ENCODE data around the gene OTUD7B.

DNA sequence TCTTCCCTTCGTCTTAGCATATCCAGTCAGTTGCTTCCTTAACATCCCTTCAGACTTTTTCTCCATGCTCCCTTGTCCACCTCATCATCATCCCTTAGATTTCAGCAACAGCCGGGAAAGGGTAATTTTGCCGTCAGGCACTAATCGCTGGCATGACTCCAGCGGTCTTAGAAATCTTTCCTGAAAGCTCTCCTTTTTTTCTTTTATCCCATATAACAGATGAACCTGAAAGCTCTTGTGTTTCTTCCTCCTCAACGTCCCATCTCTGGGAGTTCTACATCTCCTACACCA, 121.6 kb downstream of the OTUD7B start:
- TF ChIP-seq, protein P1, sequence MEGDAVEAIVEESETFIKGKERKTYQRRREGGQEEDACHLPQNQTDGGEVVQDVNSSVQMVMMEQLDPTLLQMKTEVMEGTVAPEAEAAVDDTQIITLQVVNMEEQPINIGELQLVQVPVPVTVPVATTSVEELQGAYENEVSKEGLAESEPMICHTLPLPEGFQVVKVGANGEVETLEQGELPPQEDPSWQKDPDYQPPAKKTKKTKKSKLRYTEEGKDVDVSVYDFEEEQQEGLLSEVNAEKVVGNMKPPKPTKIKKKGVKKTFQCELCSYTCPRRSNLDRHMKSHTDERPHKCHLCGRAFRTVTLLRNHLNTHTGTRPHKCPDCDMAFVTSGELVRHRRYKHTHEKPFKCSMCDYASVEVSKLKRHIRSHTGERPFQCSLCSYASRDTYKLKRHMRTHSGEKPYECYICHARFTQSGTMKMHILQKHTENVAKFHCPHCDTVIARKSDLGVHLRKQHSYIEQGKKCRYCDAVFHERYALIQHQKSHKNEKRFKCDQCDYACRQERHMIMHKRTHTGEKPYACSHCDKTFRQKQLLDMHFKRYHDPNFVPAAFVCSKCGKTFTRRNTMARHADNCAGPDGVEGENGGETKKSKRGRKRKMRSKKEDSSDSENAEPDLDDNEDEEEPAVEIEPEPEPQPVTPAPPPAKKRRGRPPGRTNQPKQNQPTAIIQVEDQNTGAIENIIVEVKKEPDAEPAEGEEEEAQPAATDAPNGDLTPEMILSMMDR (IDR thresholded peaks at IDR 0.05; ENCODE audit: low read length): no peak
- TF ChIP-seq EZH2 (IDR thresholded peaks at IDR 0.05; ENCODE audit: borderline replicate concordance, low read length): no peak
